K562 (cell line): ENCODE measurements around the gene PSPH. TPM values are rescaled to one million over a fixed set of nuclear protein-coding genes. Genes with fewer than 3 reads are reported as not detected.

Source experiments
- ATAC-seq: fragments of 200-7000 bp; cut with Tn5 transposase; 3 replicates; pipeline ENCODE4 v1.9.1; 2020; ENCODE audit warnings: moderate library complexity
- BruUV-seq: library from RNA; stranded (reverse); fragments of 400-500 nt; replicated peaks from 2 replicates; lab custom pipeline; 2021; lab: Mats Ljungman, UMichigan
- CTCF ChIA-PET: fragments of 300-600 bp; formaldehyde crosslinking; extraction: SDS; loops from one replicate; lab custom pipeline; 2021; ENCODE audit warnings: low intra/inter-chr PET ratio; lab: Yijun Ruan, JAX
- POLR2A ChIA-PET: fragments of 300-600, 350-650 bp; sonication (Branson Sonifier 250); formaldehyde crosslinking; extraction: SDS; loops from one replicate; lab custom pipeline; 2021; ENCODE audit warnings: antibody characterized with exemption, inconsistent platforms; lab: Yijun Ruan, JAX
- DNase-seq, 4 experiments: peaks; one replicate each; pipeline versions ENCODE4 v3.0.0 to v3.0.0-alpha.2; 2011 to 2018; ENCODE audit warnings: low spot score in 3 of 4, mixed read lengths in 3 of 4; ENCODE audit errors: extremely low read depth in 1 of 4
- FAIRE-seq: peaks from 2 replicates; lab custom pipeline; 2011; peaks lifted over from hg19 to GRCh38; lab: Jason Lieb, UNC
- H2AFZ ChIP-seq: 2 replicates; pipeline ENCODE4 v1.6.0; 2011; ENCODE audit warnings: low read depth, low read length, control low read depth, inconsistent platforms
- H3K27ac ChIP-seq: fragments of 200-600 bp; 3 replicates; pipeline ENCODE4 v1.8.0; 2011; ENCODE audit warnings: low read depth, mild to moderate bottlenecking, control low read depth, inconsistent platforms, low read length, moderate library complexity, mixed read lengths; ENCODE audit errors: extremely low read depth
- H3K27me3 ChIP-seq, 2 experiments: fragments of 300-600 bp in 1 of 2; 2 replicates in 1 of 2; 3 replicates in 1 of 2; pipeline versions ENCODE4 v1.6.0 to v1.8.0; 2011; ENCODE audit warnings: inconsistent platforms in 2 of 2, low read length in 2 of 2, mild to moderate bottlenecking in 1 of 2, mixed read lengths in 1 of 2, moderate library complexity in 1 of 2; ENCODE audit not compliant: control insufficient read depth in 2 of 2, insufficient read depth in 2 of 2
- H3K36me3 ChIP-seq: fragments of 300-600 bp; 3 replicates; pipeline ENCODE4 v1.8.0; 2011; ENCODE audit warnings: mild to moderate bottlenecking, low read length, inconsistent platforms; ENCODE audit not compliant: control insufficient read depth, insufficient read depth
- H3K4me1 ChIP-seq, 2 experiments: fragments of 200-600 bp in 1 of 2; replicated peaks in 1 of 2; 2 replicates in 1 of 2; 3 replicates in 1 of 2; pipeline versions ENCODE4 v1.5.1 to v1.8.0; 2011; ENCODE audit warnings: inconsistent platforms in 2 of 2, low read length in 2 of 2, mild to moderate bottlenecking in 1 of 2, mixed read lengths in 1 of 2, moderate library complexity in 1 of 2; ENCODE audit not compliant: control insufficient read depth in 2 of 2, insufficient read depth in 2 of 2
- H3K4me2 ChIP-seq: 2 replicates; pipeline ENCODE4 v1.6.1; 2011; ENCODE audit warnings: low read length, control low read depth, inconsistent platforms, mixed read lengths; ENCODE audit not compliant: insufficient read depth
- H3K4me3 ChIP-seq: fragments of 200-600 bp; sonication (generic), shearing (Covaris generic); 2 replicates; pipeline ENCODE4 v1.5.1; 2016; ENCODE audit warnings: control low read depth, inconsistent platforms
- H3K79me2 ChIP-seq: fragments of 200-600 bp; 3 replicates; pipeline ENCODE4 v1.8.0; 2011; ENCODE audit warnings: low read length, inconsistent platforms; ENCODE audit not compliant: control insufficient read depth, insufficient read depth
- H3K9ac ChIP-seq, 2 experiments: 2 replicates each; pipeline versions ENCODE4 v1.6.0 to v1.6.1; 2011; ENCODE audit warnings: low read depth in 2 of 2, low read length in 2 of 2, control low read depth in 1 of 2, inconsistent platforms in 1 of 2, mild to moderate bottlenecking in 1 of 2, mixed read lengths in 1 of 2; ENCODE audit not compliant: insufficient read depth in 1 of 2
- H3K9me1 ChIP-seq: one replicate; pipeline ENCODE4 v1.6.0; 2011; ENCODE audit warnings: inconsistent platforms, mild to moderate bottlenecking, low read length, moderate library complexity; ENCODE audit not compliant: control insufficient read depth, insufficient read depth
- H3K9me3 ChIP-seq: replicated peaks from 2 replicates; pipeline ENCODE4 v1.5.1; 2011; ENCODE audit warnings: low read depth, low read length, inconsistent platforms; ENCODE audit not compliant: control insufficient read depth, insufficient read depth
- H4K20me1 ChIP-seq: replicated peaks from 2 replicates; pipeline ENCODE4 v1.6.1; 2011; ENCODE audit warnings: low read length, inconsistent platforms, mixed read lengths; ENCODE audit not compliant: control insufficient read depth, insufficient read depth
- GABPA ChIP-seq: fragments of 200-800 bp; sonication (Bioruptor generic); conservative IDR thresholded peaks from 2 replicates; pipeline ENCODE4 v1.6.1; 2016; ENCODE audit warnings: low read depth, missing genetic modification characterization, missing compliant biosample characterization
- HNRNPL ChIP-seq: fragments of 200-400 bp; formaldehyde crosslinking; IDR thresholded peaks from 2 replicates; pipeline ENCODE4 v1.6.1; 2017; ENCODE audit warnings: low read depth, mild to moderate bottlenecking, low read length
- ILF3 ChIP-seq: fragments of 450-650 bp; IDR thresholded peaks from 2 replicates; pipeline ENCODE4 v1.6.1; 2018; ENCODE audit warnings: antibody characterized with exemption, mild to moderate bottlenecking, moderate library complexity, borderline replicate concordance
- POLR2G ChIP-seq: fragments of 200-400 bp; formaldehyde crosslinking; IDR thresholded peaks from 2 replicates; pipeline ENCODE4 v1.6.1; 2017; ENCODE audit warnings: low read depth, mild to moderate bottlenecking, antibody characterized with exemption, low read length, moderate library complexity
- RBFOX2 ChIP-seq: fragments of 200-400 bp; formaldehyde crosslinking; IDR thresholded peaks from 2 replicates; pipeline ENCODE4 v1.6.1; 2017; ENCODE audit warnings: low read depth, mild to moderate bottlenecking, low read length, moderate library complexity
- RBM22 ChIP-seq: fragments of 200-400 bp; formaldehyde crosslinking; IDR thresholded peaks from 2 replicates; pipeline ENCODE4 v1.6.1; 2018; ENCODE audit warnings: low read length, low read depth; ENCODE audit not compliant: poor library complexity, severe bottlenecking
- RFX1 ChIP-seq: fragments of 450-650 bp; IDR thresholded peaks from 2 replicates; pipeline ENCODE4 v1.6.1; 2016; ENCODE audit warnings: mild to moderate bottlenecking, moderate library complexity
- ZNF197 ChIP-seq: fragments of 200-800 bp; sonication (Bioruptor generic); IDR thresholded peaks from 2 replicates; pipeline ENCODE4 v1.6.1; 2016; ENCODE audit warnings: low read depth, missing genetic modification characterization, missing compliant biosample characterization
- WGBS: fragments of 100-300 bp; shearing (Covaris generic); methylation state at CpG from one replicate; pipeline ENCODE4 v1.1.6; 2016; ENCODE audit warnings: low coverage, mixed read lengths; ENCODE audit not compliant: insufficient coverage; ENCODE audit errors: missing lambda C conversion rate; 5-methylcytosine and 5-hydroxymethylcytosine counted together
- in situ Hi-C: fragments of 300-500 bp; cut with MboI; formaldehyde crosslinking; loops from 4 replicates; pipeline ENCODE4 v1.15.0; 2018; ENCODE audit warnings: inconsistent platforms, mixed read lengths
- intact Hi-C: fragments of 100-400 bp; cut with micrococcal nuclease; formaldehyde crosslinking; loops from 2 replicates; pipeline ENCODE4 v1.14.2; 2022
- polyA plus RNA-seq, 8 experiments: library from polyadenylated mRNA; depleted of rRNA in 4 of 8; stranded (reverse) in 5 of 8; unstranded in 3 of 8; fragments of >200 nt; fragmentation: Nextera tagmentation in 2 of 8; fragmentation: Illumina TruSeq in 1 of 8; extraction: Ambion mirVana in 2 of 8; extraction: Trizol in 1 of 8; gene quantifications; 2 replicates each; pipeline versions ENCODE4 v1.2.1 to v1.2.3, GENCODE V29; 2011 to 2014; ENCODE audit warnings: inconsistent platforms in 1 of 8, missing spikeins in 1 of 8
- total RNA-seq, 7 experiments: library from RNA; depleted of rRNA in 6 of 7; stranded (reverse); fragments of >200 nt in 6 of 7; fragmentation: Illumina TruSeq in 2 of 7; extraction: Trizol in 2 of 7; gene quantifications; 2 replicates each; pipeline versions ENCODE4 v1.2.1 to v1.2.3, GENCODE V29; 2011 to 2021; ENCODE audit warnings: low replicate concordance in 1 of 7
- TF ChIP-seq, protein P1 (sequence below): sonication (generic); formaldehyde crosslinking; IDR thresholded peaks from 2 replicates; pipeline ENCODE4 v1.8.1; 2023; ENCODE audit warnings: mild to moderate bottlenecking, missing genetic modification reagents, moderate library complexity
- TF ChIP-seq, protein P2 (sequence below): sonication (generic); formaldehyde crosslinking; IDR thresholded peaks from 2 replicates; pipeline ENCODE4 v1.8.1; 2023; ENCODE audit warnings: mild to moderate bottlenecking, missing genetic modification reagents

PSPH gene
- total and polyA plus RNA-seq, 9 of the 15 experiments (the other 6 are each of a cell fraction or from before 2014, with no cell fraction given), result 6.3 to 46.8 (median 20.2) TPM

DNA sequence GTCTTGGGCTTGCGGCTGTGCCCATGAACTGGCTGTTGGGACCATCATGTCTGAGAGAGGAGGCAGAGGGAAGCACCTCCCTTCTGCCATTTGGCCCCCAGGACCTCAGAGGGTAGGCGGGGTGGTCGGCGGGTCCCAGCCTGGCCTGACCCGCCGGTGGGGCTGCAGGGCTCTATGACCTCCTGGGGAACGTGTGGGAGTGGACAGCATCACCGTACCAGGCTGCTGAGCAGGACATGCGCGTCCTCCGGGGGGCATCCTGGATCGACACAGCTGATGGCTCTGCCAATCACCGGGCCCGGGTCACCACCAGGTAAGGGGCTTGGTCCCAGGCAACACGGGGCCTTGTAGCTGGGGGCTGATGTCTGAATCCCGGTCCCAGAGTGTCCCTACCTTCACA, 27.0 kb upstream of the PSPH start:
- H3K36me3 ChIP-seq, result peaks cover 41% of the 10 kb centered on the region; the same call in 1 of the 3 replicates
- no peak overlapping the region for H3K4me2 ChIP-seq
- DNase-seq, result peak in 2 of 4 experiments; percentile 10 to 11
- in situ Hi-C loops (no loop called here), intact Hi-C loops (no loop called here)
- CTCF ChIA-PET, result no interaction called here
- H3K79me2 ChIP-seq, result no peaks in the 10 kb centered on the region
- H3K4me3 ChIP-seq, result no peak overlapping the region
- 94% methylated on average over 9 of the region's 16 CpGs for WGBS
- H3K9me1 ChIP-seq, result no peaks in the 10 kb centered on the region
- H3K9ac ChIP-seq, result no peak overlapping the region
- H3K4me1 ChIP-seq, result peaks cover 0 to 9% of the 10 kb centered on the region in 2 experiments; a peak in 2 of 5 replicates
- H4K20me1 ChIP-seq, result no peaks in the 10 kb centered on the region
- H2AFZ ChIP-seq, result no peak overlapping the region
- H3K27ac ChIP-seq, result no peak overlapping the region
- no TSS peak for BruUV-seq
- TF ChIP-seq HNRNPL, result no peak
- TF ChIP-seq, protein P1, sequence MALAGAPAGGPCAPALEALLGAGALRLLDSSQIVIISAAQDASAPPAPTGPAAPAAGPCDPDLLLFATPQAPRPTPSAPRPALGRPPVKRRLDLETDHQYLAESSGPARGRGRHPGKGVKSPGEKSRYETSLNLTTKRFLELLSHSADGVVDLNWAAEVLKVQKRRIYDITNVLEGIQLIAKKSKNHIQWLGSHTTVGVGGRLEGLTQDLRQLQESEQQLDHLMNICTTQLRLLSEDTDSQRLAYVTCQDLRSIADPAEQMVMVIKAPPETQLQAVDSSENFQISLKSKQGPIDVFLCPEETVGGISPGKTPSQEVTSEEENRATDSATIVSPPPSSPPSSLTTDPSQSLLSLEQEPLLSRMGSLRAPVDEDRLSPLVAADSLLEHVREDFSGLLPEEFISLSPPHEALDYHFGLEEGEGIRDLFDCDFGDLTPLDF (CRISPR knock-in tag), result no peak
- TF ChIP-seq ILF3, result no peak
- TF ChIP-seq POLR2G, result peak; percentile 68
- TF ChIP-seq, protein P2, sequence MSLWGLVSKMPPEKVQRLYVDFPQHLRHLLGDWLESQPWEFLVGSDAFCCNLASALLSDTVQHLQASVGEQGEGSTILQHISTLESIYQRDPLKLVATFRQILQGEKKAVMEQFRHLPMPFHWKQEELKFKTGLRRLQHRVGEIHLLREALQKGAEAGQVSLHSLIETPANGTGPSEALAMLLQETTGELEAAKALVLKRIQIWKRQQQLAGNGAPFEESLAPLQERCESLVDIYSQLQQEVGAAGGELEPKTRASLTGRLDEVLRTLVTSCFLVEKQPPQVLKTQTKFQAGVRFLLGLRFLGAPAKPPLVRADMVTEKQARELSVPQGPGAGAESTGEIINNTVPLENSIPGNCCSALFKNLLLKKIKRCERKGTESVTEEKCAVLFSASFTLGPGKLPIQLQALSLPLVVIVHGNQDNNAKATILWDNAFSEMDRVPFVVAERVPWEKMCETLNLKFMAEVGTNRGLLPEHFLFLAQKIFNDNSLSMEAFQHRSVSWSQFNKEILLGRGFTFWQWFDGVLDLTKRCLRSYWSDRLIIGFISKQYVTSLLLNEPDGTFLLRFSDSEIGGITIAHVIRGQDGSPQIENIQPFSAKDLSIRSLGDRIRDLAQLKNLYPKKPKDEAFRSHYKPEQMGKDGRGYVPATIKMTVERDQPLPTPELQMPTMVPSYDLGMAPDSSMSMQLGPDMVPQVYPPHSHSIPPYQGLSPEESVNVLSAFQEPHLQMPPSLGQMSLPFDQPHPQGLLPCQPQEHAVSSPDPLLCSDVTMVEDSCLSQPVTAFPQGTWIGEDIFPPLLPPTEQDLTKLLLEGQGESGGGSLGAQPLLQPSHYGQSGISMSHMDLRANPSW, result no peak
- TF ChIP-seq ZNF197 (CRISPR knock-in tag), result no peak
- TF ChIP-seq RBFOX2, result 0 out of 2 replicates have a peak, but pooled peaks have one; percentile 26
- no peak for TF ChIP-seq GABPA
- peak; percentile 45 for TF ChIP-seq RBM22
- TF ChIP-seq RFX1, result no peak
- no peaks in the 10 kb centered on the region for H3K27me3 ChIP-seq
- no peak for FAIRE-seq
- no peak for ATAC-seq
- POLR2A ChIA-PET, result interaction anchor here (0.5 to 1.3 kb wide), 4 partner anchors 13 to 1302 kb away, joined by 3 to 5 read pairs (median 4); no protein-coding TSS in a partner anchor
- H3K9me3 ChIP-seq, result no peaks in the 10 kb centered on the region
